Activated CD4-positive, alpha-beta T cell treated with anti-CD3 and anti-CD28 coated beads, Interleukin-2, amount 50 U/mL, for 16 hours (primary cell): Measurements from ENCODE around the gene GPR148.
"Not testable (repeated sequence)": the region's sequence is repeated elsewhere in the genome, so short reads cannot be mapped to it uniquely, and the experiment has no call there.

ENCODE experiments used
- DNase-seq: peaks from one replicate; pipeline ENCODE4 v3.0.0-alpha.2; 2020

GPR148 gene, protein sequence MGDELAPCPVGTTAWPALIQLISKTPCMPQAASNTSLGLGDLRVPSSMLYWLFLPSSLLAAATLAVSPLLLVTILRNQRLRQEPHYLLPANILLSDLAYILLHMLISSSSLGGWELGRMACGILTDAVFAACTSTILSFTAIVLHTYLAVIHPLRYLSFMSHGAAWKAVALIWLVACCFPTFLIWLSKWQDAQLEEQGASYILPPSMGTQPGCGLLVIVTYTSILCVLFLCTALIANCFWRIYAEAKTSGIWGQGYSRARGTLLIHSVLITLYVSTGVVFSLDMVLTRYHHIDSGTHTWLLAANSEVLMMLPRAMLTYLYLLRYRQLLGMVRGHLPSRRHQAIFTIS

DNA sequence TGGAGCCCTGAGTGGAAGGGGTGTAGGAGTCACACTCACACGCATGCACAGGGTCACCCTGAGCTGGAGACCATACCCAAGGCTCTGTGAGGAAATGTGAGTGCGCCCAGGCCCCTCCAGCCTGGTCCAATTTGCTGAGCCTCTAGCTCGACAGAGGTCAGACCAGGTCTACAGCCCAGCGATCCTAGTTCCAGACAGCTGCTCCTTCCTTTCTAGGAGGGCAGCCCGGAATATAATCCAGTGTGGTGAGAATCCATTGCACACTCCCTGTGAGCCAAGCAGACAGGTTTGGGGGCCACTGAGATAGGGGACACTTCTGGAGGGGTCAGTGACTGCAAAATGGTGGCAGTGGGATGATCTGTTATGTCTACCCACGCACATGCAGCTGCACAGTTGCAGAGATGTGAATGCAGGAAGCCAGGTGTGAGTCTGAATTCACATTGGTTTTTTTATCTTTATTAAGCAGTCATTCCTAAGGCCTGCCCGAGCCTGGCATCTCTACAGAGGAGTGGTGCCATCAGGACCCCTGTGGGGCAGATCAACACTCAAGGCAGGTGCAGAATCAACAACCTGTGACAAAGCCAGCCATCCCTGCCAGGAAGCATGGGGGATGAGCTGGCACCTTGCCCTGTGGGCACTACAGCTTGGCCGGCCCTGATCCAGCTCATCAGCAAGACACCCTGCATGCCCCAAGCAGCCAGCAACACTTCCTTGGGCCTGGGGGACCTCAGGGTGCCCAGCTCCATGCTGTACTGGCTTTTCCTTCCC lies at the start of gene GPR148:
TSS of gene GPR148 (plus strand) at position 522 of the 768 bp plus-strand sequence. CDS start at position 604, 82 bp downstream.
- DNase-seq: no peak

DNA sequence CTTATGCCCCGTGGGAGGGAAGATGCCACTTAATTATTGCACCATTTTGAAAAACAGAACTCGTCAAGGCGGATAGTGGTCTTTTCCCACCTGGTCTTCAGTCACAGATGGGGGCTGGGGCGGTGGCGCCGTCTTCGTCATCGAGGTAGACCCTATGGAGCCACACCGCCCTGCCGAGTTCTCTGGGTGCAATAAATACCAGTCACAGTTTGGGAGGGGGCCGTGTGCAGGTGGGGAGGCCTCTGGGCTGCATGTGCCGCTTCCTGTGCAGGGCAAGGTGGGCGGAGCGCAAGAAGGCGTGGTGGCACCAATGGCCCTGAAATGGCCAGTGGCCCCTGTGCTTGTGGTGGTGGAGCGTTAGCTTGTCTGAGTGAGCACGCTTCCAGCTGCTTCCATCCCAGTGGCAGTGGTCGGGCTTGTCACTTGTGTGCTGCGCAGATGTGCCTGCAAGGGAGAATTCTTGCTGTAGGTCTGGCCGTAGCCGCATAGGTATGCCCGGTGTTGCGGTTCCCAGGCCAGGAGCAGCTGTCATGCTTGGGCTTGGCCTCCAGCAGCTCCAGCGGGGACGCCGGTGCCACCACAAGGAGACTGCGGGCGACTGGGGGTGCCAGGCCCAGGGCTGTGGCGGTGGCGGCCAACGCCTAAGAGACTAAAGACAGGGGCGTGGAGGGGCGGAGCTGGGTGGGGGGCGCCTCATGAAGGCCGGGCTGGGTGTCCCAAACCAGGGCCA lies 36.7 kb upstream of the GPR148 start:
- not testable (repeated sequence) for DNase-seq

DNA sequence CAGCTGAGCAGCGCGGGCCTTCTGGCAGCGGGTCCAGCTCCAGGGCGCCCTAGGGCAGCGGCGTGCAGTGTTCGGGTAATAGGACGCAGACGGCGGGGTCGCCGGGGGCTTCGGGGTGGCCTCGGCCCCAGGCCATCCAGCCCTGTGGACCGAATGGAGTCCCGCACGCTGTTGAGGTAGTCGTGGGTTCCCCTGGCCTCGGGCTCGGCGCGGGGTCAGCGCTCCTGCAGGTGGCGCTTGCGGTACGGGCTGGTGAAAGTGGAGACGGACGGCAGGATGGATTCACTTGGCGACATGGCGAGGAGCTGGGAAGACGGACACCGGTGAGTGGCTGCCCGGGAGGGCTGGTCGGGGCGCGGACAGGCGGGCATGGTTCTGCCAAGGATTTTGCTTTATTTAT lies 35.4 kb upstream of the GPR148 start:
- not testable (repeated sequence) for DNase-seq

DNA sequence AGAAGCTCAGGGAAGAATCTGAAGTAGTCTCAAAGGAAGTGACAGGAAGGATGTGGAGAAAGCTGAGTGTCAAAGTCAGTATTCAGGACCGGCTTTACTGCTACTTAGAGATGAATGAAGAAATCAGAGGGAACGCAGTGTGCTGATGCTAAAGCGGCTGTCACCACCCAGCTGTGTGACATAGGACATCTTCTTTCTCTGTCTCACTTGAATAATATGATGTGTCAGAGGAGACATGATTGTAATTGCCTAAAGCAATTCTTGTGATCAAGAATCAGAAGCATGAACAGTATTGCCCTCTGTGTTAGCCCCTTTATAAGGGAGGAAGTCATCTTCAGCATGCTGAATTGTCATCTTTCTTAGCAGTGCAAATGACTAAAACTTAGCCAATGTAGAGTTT lies 25.6 kb upstream of the GPR148 start:
- not testable (repeated sequence) for DNase-seq

DNA sequence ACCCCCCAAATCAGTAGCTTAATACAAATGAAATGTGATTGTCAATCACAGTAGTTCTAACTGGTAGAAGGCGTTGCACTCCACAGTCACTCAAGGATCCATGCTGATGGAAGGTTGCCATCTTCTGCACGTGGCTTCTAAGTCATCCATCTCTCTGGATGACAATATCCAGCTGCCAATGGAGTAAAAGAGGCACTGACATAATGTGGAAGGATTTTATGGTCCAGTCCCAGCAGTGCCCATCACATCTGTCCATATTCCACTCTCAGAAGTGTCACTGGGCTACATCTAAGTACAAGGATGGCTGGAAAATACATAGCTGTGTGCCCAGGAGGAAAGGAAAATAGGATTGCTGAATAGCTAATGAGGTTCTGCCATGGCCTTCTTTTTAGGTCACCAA lies 14.1 kb upstream of the GPR148 start:
- not testable (repeated sequence) for DNase-seq

DNA sequence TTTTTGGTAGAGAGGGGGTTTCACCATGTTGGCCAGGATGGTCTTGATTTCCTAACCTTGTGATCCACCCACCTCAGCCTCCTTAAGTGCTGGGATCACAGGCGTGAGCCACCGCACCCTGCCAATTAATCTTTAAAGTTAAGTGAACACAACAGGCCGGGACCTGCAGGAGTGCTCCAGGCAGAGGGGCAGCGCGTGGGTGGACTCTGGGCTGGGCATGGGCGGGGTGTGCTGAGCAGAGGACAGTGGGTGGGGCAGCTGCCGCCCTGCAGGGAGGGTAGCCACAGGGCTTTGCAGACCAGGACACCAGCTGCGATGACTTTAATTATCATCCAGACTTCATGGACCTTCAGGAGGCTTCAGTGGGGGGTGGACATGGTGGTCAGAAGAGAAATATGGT lies 8.8 kb upstream of the GPR148 start:
- no peak for DNase-seq

DNA sequence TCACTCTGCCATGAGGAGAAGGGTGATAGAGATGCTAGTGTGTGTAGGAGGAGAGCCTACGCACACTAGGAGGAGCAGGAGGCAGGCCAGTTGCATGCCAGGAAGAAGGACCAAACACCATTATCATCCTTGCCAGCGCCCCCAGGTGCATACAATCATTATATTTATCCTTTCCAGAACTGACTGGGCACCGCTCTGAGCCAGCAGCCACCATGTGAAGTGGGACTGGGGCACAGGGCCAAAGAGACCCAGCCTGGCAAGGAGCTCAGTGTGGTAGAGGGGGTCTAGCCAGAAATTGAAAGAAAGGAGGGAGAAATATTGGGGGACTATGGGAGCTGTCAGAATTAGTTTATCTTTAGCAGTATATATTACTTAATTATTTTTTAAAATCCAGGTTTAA lies 8.3 kb upstream of the GPR148 start:
- DNase-seq: no peak

DNA sequence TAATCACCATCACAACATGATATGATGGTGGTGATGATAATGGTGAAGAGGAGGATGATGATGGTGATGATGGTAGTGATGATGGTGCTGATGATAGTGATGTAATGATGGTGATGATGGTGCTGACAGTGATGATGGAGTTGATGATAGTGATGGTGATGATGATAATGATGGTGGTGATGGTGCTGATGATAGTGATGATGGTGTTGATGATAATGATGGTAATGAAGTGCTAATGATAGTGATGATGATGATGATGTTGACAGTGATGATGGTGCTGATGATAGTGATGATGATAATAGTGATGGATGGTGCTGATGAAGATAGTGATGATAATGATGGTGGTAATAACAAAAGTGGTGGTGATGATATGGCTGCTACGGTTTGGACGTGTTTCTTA lies 4.4 kb upstream of the GPR148 start:
- no peak for DNase-seq

DNA sequence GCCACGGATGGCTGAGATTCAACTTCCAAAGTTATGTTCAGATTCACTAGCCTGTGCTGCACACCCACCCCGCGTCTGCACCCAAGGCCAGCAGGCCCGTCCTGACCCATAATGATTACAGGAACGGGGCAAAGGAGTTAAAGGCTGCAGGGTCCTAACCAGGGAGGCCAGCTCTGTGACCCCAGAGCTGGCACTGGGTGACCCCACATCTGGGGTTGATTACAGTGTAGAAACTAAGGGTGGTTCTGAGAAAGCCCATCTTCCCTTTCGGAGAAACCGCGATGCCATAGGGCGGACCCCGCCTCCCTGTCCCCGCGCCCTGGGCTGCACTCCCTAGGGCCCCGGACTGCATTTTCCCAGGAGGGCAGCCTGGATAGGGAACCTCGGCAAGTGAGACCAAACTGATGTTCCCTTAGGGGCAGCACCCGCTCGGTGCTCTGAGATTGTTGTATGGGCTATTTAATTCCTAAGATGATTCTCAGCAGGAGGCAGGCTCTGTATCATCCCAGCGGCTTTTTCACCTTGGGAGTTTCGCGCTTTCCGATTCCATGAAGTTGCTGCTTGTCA lies 2.2 kb upstream of the GPR148 start:
- DNase-seq: no peak

DNA sequence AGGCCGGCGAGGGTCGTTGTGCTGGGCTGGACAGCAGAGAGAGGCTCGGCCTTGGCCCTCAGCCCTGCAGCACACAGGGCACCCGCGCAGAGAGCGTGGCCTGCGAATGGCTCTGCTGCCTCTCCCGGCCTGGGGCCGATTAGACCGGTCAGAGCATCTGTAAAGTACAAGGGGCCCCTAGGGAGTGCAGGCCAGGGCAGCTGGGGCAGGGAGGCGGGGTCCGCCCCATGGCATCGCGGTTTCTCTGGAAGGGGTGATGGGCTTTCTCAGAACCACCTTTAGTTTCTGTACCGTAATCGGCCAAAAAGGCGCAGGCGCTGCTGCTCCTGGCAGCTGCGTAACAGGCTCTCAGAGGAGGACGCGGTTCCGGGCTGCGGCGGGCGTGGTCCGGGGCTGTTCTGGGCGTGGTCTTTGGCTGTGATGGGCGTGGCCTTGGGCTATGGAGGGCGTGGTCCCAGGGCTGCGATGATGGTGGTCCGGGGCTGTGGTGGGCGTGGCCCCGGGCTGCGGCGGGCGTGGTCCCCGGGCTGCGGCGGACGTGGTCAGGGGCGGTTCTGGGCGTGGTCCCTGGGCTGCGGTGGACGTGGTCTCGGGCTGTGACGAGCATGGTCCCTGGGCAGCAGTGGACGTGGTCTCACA lies 1.5 kb upstream of the GPR148 start:
- peak; percentile 93 for DNase-seq

DNA sequence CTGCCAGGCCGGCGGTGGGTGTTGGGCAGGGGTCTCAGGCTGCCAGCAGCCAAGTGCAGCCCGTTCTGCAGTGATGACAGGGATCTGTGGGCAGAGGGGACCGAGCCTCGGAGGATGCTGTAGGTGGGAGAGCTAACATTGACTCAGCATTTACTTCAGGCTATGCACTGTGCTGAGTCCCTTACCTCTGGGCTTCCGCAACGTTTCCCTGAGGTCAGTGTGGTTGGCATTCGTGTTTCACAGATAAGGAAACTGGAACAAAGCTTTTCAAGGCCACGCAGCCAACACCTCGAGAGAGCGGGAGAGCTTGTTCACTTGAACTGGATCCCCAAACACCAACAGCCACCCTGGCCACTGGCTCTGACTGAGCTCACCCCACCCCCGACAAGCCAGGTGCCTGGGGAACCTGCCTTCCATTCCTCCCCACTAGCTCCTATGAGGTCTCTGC lies 839 bp upstream of the GPR148 start:
- peak; percentile 57 for DNase-seq

DNA sequence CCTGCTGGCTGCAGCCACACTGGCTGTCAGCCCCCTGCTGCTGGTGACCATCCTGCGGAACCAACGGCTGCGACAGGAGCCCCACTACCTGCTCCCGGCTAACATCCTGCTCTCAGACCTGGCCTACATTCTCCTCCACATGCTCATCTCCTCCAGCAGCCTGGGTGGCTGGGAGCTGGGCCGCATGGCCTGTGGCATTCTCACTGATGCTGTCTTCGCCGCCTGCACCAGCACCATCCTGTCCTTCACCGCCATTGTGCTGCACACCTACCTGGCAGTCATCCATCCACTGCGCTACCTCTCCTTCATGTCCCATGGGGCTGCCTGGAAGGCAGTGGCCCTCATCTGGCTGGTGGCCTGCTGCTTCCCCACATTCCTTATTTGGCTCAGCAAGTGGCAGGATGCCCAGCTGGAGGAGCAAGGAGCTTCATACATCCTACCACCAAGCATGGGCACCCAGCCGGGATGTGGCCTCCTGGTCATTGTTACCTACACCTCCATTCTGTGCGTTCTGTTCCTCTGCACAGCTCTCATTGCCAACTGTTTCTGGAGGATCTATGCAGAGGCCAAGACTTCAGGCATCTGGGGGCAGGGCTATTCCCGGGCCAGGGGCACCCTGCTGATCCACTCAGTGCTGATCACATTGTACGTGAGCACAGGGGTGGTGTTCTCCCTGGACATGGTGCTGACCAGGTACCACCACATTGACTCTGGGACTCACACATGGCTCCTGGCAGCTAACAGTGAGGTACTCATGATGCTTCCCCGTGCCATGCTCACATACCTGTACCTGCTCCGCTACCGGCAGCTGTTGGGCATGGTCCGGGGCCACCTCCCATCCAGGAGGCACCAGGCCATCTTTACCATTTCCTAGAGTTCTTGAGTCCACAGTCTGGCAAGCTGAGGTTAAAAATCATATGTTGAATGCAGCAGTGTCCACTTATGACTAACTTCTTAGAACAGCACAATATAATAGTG lies 741 bp downstream of the GPR148 start:
- no peak for DNase-seq

DNA sequence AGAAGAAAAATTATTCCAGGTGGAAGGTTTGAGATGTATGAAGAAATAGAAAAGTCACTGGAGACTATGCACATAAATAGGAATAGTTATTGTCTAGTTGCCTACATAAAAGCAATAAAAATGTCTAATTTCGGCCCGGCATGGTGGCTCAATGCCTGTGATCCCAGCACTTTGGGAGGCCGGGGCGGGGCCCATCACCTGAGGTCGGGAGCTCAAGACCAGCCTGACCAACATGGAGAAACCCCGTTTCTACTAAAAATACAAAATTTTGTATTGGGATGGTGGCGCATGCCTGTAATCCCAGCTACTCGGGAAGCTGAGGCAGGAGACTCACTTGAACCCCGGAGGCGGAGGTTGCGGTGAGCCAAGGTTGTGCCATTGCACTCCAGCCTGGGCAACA lies 3.4 kb downstream of the GPR148 start:
- not testable (repeated sequence) for DNase-seq

DNA sequence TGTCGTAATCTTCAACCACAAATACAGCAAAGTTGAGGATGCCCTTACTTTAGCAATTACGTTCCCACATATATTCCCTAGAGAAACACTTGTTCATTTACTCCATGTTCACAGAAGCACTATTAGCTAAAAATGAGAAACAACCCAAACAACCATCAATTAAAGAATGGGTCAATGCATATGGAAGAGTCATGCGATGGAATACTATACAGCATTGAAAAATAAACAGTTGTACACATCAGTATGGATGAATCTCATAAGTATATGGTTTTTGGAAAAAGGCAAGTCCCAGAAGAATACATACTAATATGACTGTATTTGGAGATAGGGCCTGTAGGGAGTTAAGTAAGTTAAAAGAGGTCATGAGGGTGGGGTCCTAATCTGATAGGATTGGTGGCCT lies 6.3 kb downstream of the GPR148 start:
- DNase-seq: no peak

DNA sequence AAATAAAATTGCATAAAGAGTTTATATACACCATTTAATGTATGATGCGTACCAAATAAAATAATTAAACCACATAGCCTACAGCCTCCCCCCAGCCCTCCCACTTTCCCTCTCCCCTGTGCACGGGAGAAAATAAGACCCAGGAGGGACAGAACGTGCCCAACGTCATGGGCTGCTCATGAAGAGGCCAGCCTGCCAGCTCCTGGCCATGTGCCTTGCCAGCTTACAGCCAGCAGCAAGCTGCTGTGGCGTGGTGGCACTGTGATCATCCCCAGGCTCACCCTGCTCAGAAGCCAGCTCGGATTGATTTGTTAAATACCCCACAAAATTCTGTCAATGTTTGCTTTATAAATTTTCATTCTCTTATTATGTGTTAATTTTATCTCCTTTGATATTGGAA lies 7.6 kb downstream of the GPR148 start:
- DNase-seq: no peak

DNA sequence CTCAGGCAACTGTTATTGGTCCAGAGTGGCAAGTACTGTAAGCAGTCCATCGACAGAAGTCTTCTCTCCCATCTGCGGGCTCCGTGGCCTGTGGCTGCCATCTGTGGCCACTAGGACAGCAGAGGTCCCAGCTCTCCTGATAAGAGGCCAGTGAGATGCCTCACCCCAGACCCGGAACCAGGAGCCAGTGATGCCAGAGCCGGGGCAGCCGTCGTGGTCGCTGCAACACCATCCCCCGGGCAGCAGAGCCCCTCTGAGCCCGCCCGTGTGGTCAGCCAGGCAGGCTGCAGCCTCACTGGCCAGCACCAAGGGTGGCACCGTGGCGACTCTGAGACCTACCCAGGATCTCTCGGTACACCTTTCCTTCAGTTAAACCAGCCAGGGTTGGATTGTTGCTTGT lies 8.7 kb downstream of the GPR148 start:
- DNase-seq: no peak

DNA sequence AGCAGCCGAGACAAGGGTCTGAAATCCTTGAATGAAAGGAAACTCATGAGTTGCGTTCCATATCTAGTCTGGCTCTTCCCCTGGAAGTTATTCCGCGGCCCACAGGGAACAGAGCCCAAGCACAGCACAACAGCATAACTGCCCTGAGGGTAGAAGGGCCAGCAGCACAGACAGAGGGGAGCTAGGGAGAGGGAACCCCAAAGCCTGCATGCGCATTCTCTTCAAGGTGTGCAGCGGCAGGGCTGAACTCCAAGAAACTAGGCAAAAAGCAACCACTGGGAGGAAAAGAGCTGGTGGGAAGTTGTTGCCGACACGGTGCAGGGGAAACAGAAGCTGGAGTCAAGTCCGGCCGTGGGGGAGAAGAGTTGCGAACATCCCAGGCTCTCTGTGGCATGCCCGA lies 11.8 kb downstream of the GPR148 start:
- DNase-seq: no peak

DNA sequence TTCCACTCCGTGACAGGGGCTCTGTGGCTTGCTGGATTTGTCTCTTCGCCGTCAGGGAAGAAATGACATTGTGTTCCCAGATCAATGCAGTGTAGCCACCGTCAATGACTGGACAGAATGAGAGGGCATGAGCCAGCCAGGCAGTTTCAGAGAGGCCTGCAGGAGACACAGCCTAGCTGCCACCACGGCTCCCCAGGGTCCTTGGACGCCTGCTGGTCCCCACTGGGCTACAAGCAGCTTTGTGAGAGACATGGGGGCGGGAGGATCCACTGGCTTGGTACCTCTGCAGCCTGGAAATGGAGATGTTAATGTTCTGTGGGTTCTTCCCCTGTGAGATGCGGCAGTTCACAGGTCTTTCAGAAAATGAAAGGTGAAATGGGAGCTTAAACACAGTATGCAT lies 14.4 kb downstream of the GPR148 start:
- DNase-seq: no peak

DNA sequence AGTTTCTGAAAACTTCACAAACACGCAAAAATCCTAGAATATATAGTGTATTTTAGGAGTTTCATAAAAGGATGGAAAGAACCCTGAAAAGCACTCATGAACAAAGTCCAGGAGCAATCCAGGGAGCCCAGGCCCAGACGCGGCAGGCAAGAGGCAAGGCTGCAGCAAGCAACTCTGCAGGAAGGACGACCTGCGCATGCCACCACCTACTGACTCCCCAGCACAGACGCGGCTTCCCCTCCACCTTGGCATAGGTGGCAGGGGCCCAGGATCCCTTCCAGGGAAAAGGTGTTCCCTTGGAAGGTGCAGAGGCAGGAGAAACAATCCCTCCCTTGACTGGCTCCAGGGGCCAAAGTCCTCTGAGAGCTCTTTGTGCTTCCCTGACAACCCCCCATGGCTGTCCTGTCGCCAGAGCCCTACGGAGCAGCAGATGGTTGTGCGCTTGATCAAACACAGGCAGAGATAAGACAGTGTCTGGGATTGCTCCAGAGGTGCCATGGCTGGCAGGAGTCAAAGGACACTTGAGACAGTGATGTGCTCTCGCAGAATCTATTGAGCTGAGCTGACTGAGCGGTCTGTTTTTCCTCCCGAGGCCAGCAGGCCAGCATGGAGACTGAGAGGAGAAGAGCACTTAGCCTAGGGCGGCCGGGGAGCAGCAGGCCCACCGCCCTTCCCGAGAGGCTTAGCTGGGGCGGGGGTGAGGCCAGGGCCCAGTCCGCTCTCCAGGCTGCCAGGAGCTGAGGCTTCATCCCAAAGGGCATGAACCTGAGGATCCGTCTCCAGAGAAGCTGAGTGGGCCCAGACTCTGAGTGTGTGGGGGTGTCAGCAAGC lies 15.6 kb downstream of the GPR148 start:
- DNase-seq: no peak

DNA sequence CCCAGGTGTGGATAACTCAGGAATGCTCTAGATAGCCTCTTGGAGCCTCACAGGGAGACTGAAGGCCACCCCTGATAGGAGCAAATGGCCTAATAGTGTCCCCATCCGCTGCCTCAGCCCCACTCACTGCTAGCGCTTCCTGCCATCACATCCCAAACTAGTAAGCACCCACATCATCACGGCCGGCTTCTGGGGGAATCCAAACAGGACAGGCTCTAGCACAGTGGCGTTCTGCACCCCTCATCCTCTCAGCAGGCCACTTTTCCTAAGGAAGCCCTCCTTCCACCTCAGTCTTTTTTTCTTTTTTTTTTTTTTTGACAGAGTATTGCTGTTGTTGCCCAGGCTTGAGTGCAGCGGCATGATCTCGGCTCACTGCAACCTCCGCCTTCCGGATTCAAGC lies 20.2 kb downstream of the GPR148 start:
- DNase-seq: no peak

DNA sequence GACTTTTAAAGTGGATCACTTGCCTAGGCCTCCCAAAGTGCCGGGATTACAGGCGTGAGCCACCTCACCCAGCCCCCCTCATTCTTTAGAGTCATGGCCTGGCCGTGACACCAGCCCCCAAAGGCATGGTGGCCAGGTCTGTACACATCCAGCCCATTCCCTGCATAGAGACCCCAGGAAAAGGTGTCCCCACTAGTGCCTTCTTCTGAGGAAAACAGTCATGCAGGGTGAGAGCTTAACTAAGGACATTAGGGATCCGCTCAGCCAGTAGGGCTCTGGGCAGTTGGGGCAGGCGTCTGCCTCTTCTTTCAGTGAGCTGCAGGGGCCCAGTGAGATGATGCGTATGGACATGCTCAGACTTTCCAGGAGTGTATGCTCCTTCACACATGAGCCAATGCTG lies 20.8 kb downstream of the GPR148 start:
- no peak for DNase-seq
